Smooth muscle cell of trachea (primary cell): ENCODE measurements around the gene CLDN9. TPM values are rescaled to one million over a fixed set of nuclear protein-coding genes. Genes with fewer than 3 reads are reported as not detected.

Experiments used
- total RNA-seq: library from RNA; depleted of rRNA; stranded (reverse); fragments of >200 nt; gene quantifications from 2 replicates; pipeline ENCODE4 v1.2.1, GENCODE V29; 2014

The CLDN9 gene, protein sequence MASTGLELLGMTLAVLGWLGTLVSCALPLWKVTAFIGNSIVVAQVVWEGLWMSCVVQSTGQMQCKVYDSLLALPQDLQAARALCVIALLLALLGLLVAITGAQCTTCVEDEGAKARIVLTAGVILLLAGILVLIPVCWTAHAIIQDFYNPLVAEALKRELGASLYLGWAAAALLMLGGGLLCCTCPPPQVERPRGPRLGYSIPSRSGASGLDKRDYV
- total RNA-seq, result under 0.01 TPM in 1 of 2 replicates, not detected in the other

DNA sequence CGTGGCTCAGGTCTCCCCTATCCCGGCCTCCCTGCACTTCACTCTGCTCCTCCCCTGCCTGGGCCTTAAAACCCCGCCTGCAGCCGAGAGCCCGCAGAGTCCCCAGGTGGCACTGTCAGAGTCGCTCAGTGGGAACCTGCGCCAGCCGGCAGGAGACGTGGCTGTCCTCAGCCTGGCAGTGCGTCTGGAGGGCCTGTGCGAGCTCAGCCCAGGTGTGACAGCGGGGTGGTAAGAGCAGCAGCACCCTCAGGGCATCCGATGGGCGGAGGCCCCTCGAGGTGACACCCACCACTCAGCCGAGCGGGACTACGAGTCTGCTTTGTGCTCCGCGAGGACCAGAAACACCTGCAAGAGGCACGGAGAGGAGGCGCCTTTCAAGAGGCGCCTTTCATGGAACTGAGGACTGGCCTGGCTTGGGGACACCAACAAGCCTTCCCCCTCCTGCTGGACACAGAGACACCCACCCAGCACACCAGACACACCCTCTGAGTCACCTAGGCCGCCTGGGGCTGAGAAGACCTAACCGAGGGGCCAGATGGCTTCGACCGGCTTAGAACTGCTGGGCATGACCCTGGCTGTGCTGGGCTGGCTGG, at the start of gene CLDN9:
CLDN9 (plus strand) TSS at position 96 of the 593 bp plus-strand sequence; CDS start at position 536, 440 bp downstream.

DNA sequence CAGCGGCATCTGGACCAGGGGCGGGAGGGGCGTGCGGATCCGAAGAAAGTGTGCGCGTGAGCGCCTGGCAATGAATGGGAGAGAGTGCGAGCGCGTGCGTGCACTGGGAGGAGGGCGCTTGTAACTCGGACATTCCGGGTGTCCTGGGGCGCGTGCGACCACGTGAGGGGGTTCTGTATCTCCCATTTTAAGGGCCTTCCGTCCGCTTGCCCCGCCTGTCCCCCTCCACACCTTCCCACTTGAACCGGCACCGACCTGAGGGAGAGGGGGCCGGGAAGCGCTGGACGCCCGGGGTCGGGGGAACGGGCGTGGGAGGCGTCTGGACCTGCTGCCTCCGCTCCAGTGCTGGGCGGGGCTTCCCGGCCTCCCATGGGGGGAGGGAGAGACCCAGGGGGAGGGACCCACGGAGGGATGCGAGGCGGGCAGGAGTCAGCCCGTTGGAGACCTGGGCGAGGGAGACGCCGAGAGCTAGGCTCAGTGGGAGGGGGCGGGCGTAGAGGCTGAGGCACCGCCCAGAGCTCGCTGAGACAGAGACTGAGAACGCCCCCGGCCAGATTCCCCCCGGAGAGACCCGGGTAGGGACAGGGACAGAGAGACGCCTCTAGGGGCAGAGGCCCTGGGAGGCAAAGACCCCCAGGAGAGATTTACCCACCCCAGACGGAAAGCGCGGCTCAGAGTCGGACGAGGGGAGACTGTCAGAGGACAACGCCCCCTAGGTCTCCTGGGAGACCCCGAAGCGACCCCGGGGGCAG, 48.8 kb upstream of the CLDN9 start, which contains the start of gene KREMEN2:
KREMEN2 (plus strand) TSS at position 553 of the 752 bp plus-strand sequence. CDS start 246 bp downstream, outside the sequence.

DNA sequence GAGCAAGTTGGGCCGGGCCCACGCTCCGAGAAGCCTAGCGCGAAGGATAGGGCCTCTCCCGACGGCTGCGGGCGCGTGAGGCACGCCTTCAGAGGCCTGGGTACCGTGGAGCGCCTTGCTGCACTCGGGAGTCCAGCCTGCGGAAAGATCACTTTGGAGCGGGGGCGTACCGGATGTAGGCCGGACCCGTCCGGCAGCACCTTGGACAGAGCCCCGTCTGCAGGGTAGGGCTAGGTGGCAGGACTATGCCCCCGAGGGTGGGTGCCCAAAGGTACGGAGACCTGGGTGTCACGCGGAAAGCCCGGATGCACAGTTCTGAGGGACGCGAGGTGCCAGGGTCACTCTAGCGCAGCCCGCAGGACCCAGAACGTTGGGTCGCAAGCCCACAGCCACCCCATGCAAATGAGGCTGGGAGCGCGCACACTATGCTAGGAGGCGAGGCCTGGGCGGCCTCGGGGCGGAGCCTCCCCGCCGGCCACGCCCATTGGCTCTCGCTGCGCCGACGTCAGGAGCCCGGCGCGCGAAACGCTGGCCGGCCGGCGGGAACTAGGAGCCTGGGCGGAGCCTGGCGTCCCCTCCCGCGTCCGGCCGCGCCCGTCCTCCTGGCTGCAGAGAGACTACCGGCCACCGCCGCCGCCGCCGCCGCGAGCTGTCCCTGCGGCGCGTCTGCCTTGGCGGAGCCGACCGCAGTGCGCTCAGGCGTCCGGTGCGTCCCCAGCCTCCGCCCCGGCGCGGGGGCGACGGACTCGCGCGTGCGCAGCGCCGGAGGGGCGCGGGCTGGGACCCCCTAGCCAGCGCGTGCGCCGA, 43.8 kb upstream of the CLDN9 start, which contains the start of gene PAQR4:
PAQR4 (plus strand) TSS at position 611 of the 807 bp plus-strand sequence. CDS start 327 bp downstream, outside the sequence.

DNA sequence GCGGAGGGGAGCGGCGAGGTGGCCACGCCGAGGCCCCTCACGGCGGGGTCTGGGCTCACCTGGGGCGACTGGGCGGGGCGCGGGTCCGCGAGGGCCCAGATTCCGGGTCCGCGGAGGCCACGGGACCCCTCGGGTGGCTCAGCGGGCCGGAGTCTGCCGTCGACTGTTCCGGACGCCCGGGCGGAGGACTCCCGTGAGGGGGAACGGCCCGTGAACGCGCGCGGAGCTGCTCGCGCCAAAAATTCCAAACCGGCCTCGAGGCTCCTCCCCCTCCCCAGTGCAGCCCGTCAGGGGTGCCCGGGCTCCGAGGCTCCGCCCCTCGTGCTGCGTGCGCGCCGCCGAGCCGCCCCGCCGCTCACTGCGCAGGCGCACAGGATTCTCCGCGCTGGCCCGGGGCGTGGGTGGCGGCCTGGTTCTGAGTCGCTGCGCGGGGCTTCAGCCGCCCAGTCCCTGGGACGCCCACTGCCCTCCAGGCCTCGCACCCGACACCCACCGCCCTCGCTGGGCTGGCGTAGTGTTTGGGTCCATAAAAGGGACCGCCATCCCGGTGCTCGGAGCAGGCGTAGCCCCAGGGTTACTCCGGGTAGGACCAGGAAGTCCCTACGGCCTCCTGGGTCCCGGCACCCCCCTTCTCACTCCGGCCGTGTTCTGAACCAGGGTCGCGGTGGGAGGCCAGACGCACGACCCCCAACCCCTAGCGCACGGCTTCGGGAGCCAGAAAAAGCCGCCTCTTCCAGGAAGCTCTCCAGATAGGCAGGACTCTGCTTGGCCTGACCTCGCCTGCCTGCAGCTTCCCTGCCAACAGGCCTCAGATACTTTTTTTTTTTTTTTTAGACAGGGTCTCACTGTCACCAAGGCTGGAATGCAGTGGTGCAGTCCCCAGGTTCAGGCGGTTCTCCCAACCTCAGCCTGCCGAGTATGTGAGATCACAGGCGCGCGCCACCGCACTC, 32.2 kb upstream of the CLDN9 start, which contains the start of gene PKMYT1:
PKMYT1 (minus strand) TSS at position 220 of the 950 bp plus-strand sequence. CDS start 789 bp downstream, outside the sequence.

DNA sequence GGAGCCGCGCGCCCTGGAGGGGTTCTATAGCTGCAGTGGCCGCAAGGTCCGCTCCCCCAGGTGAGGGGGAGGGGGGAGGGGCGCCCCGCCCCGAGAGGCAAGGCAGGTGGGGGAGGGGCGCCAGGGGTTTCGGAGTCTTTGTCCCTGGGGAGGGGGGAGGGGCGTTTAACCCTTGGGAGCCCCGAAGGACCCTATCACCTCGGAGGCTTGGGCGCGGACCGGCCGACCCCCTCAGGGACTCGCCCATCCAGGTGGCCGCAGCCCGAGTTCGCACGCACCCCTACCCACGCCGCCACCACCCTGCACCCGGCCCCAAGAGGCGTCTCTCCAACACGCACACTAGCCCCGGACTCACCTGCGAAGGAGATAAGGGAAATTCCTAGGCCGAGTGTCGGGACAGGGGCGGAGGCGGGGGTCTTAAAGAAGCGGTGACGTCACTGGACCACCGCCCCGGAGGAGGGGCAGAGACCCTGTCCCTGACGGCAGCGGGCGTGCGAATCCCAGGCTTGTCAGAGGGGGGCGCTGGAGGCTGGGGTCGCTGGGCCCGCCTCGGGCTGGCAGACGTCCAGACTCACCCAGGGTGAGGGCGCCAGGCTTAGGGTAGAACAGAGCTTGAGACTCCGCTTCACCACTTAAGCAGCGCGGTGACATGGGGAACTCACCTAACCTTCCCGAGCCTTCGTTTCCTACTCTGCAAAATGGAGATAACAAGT, 5.2 kb downstream of the CLDN9 start, which contains the start of gene CLDN6:
CLDN6 (minus strand) TSS at position 390 of the 713 bp plus-strand sequence. CDS start 2,162 bp downstream, outside the sequence.

DNA sequence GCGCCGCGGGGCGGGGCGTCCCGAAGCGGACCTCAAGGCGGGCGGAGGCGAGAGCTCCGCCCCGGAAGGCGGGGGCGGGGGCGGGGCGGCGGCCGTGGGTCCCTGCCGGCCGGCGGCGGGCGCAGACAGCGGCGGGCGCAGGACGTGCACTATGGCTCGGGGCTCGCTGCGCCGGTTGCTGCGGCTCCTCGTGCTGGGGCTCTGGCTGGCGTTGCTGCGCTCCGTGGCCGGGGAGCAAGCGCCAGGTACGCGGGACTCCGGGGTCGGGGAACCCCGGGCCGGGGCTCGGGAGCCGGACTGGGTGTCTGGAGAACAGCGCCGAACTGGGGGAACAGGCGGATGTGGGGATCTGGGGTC, 7.5 kb downstream of the CLDN9 start, which contains the start of gene TNFRSF12A:
TNFRSF12A (plus strand) TSS at position 122 of the 357 bp plus-strand sequence; CDS start at position 152, 30 bp downstream.

DNA sequence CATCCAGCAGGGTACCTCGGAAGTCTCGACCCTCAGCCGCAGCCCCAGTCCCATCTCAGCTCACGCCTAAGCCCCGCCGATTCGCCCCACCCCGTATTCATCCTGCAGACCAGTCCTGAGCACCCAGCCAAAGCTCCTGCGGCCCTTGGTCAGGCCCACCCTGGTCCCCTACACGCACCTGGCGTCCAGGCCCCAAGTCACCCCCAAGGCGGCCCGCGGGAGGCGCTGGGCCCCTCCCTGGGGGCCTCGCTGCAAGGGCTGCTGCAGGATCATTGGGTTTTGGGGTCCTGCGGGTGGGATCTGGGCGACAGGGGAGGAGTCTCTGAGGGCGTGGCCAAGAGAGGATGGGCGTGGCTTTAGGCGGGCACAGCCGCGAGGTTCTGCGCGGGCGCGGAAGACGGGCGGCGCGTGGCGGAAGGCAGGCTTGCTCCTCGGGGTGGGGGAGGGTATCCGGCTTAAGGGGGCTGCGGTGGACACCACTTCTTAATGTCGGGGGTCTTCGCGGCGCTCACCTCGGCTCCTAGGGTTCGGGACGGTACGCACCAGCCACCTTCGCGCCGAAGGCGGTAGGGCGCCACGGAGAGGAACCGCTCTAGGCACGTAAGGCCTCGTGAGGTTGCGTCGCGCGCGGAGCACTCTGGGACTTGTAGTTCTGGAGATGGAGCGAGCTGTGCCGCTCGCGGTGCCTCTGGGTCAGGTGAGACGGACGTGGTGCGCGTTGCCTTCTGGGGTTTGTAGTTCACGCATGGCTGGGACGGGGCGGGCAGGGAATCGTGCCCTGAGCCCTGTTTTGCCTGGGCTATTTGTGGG, 11.2 kb downstream of the CLDN9 start, which contains the start of the genes HCFC1R1 and THOC6:
HCFC1R1 (minus strand) TSS at position 274 of the 810 bp plus-strand sequence; CDS start at position 273, 1 bp downstream.
THOC6 (plus strand) TSS at position 367 of the 810 bp plus-strand sequence; CDS start at position 659, 292 bp downstream.

DNA sequence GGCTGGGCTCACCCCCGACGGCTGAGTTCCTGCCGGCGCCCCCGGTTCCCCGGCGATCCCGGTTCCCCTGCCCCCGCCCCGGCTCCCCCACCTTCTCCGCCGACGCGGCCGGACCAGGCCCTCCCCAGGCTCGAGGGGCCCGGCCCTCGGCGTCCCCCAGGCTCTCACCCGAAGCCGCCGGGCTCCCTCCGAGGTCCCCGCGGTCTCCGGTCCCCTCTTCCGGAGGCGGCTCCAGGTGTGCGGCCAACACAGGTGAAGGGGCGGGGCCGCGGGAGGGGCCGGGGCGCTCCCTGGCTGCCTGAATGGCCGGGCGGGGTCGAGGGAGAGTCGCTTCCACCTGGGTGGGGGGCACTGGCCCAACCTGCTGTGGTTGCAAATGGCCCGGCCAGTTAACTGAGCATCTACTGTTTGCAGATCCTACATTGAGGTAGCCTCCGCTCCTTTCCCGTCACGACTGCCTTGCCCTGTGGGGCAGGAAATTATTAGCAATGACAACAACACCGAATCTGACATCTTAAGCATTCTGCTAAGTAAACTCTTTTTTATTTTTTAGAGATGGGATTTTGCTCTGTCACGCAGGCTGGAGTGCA, 24.1 kb downstream of the CLDN9 start, which contains the start of gene BICDL2:
BICDL2 (minus strand) TSS at position 219 of the 590 bp plus-strand sequence. CDS start 1,448 bp downstream, outside the sequence.

DNA sequence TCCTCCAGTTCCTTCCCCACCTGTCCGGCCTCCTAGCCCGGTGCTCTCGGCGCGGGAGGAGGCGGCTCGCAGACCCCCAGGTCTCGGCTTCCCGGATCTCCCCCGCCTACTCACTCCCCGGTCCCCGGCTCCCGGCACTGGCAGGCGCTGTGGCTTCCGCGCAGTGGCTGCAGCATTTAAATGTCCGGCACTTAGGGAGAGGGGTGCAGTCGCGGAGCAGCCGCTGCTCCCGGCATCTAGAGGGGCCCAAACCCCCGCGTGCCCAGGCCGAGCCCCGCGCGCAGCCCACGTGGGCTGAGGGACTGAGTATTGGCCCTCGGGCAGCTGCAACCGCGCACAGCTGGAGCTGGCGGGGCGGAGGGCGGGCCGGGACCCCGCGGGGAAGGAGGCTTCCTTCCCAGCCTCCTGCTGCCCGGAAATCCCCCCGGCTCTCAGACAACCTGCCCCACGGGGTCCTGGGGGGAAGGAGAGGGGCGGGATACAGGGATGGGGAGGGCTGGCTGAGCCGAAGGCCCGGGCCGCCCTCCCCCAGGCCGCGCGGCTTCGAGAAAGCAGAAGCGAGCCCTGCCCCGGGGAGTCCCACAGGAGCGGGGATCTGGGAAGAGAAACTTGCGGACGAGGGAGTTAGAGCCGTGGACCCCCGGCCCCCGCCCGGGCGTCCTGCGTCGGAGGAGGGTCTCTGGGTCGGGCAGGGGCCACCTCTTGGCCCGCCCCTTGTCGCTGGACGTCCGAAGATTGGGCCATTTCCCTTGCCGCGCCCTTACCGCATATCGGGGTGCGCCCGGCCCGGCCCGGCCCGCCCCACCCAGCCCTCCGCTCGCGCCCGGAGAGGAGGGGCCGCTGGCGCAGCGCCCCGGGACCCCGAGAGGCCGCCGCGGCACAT, 33.3 kb downstream of the CLDN9 start, which contains the start of gene MMP25:
MMP25 (plus strand) TSS at position 804 of the 883 bp plus-strand sequence. CDS start 357 bp downstream, outside the sequence.

Other genes with a start within 250 kb of the CLDN9 start
- 303 and 308 TPM in 2 replicates for gene ELOB, start 235.6 kb upstream of the CLDN9 start, total RNA-seq
- not detected in 2 replicates for gene PRSS33, start 225.4 kb upstream of the CLDN9 start, total RNA-seq
- not detected in 2 replicates for gene PRSS41, start 214.5 kb upstream of the CLDN9 start, total RNA-seq
- gene PRSS21, start 195.7 kb upstream of the CLDN9 start, total RNA-seq, result 0.44 and 2.0 TPM in 2 replicates
- gene ZG16B, start 182.6 kb upstream of the CLDN9 start, total RNA-seq, result not detected in 2 replicates
- gene PRSS22, start 154.8 kb upstream of the CLDN9 start, total RNA-seq, result not detected in 2 replicates
- 73.9 and 77.1 TPM in 2 replicates for gene FLYWCH2, start 129.7 kb upstream of the CLDN9 start, total RNA-seq
- 46.4 and 77.6 TPM in 2 replicates for gene FLYWCH1, start 101.0 kb upstream of the CLDN9 start, total RNA-seq
- gene KREMEN2, start 48.6 kb upstream of the CLDN9 start, total RNA-seq, result 0.17 TPM in 1 of 2 replicates, not detected in the other
- gene PAQR4, start 43.6 kb upstream of the CLDN9 start, total RNA-seq, result 2.5 and 6.5 TPM in 2 replicates
- 0.83 and 9.9 TPM in 2 replicates for gene PKMYT1, start 32.5 kb upstream of the CLDN9 start, total RNA-seq
- 0.15 TPM in 1 of 2 replicates, not detected in the other for gene CLDN6, start 5.3 kb downstream of the CLDN9 start, total RNA-seq
- gene TNFRSF12A, start 7.4 kb downstream of the CLDN9 start, total RNA-seq, result 91.0 and 208 TPM in 2 replicates
- 12.5 and 73.4 TPM in 2 replicates for gene HCFC1R1, start 11.0 kb downstream of the CLDN9 start, total RNA-seq
- 20.0 and 26.9 TPM in 2 replicates for gene THOC6, start 11.1 kb downstream of the CLDN9 start, total RNA-seq
- gene BICDL2, start 24.0 kb downstream of the CLDN9 start, total RNA-seq, result 0.17 TPM in 1 of 2 replicates, not detected in the other
- 0.15 TPM in 1 of 2 replicates, not detected in the other for gene MMP25, start 33.6 kb downstream of the CLDN9 start, total RNA-seq
- 2.6 and 14.2 TPM in 2 replicates for gene IL32, start 52.7 kb downstream of the CLDN9 start, total RNA-seq
- 0.17 TPM in 1 of 2 replicates, not detected in the other for gene ZSCAN10, start 86.4 kb downstream of the CLDN9 start, total RNA-seq
- 17.6 and 25.1 TPM in 2 replicates for gene ZNF205, start 99.7 kb downstream of the CLDN9 start, total RNA-seq
- gene ZNF213, start 122.1 kb downstream of the CLDN9 start, total RNA-seq, result 9.0 and 11.6 TPM in 2 replicates
- not detected in 2 replicates for gene OR1F1, start 175.3 kb downstream of the CLDN9 start, total RNA-seq
- 8.6 and 9.6 TPM in 2 replicates for gene ZNF200, start 222.2 kb downstream of the CLDN9 start, total RNA-seq
- under 0.01 and 0.15 TPM in 2 replicates for gene MEFV, start 243.7 kb downstream of the CLDN9 start, total RNA-seq